ENCODE results near the gene CACNA2D4. TPM values are rescaled to one million over a fixed set of nuclear protein-coding genes. Genes with fewer than 3 reads are reported as not detected.
A peak's percentile ranks its signal among the peaks of the same experiment; 100 is the strongest.

The CACNA2D4 gene
- total and polyA plus RNA-seq, 2 of the 13 experiments (the other 11 are each of a cell fraction or from before 2014, with no cell fraction given): 14.2 to 136 TPM

- TF ChIP-seq, protein P1, sequence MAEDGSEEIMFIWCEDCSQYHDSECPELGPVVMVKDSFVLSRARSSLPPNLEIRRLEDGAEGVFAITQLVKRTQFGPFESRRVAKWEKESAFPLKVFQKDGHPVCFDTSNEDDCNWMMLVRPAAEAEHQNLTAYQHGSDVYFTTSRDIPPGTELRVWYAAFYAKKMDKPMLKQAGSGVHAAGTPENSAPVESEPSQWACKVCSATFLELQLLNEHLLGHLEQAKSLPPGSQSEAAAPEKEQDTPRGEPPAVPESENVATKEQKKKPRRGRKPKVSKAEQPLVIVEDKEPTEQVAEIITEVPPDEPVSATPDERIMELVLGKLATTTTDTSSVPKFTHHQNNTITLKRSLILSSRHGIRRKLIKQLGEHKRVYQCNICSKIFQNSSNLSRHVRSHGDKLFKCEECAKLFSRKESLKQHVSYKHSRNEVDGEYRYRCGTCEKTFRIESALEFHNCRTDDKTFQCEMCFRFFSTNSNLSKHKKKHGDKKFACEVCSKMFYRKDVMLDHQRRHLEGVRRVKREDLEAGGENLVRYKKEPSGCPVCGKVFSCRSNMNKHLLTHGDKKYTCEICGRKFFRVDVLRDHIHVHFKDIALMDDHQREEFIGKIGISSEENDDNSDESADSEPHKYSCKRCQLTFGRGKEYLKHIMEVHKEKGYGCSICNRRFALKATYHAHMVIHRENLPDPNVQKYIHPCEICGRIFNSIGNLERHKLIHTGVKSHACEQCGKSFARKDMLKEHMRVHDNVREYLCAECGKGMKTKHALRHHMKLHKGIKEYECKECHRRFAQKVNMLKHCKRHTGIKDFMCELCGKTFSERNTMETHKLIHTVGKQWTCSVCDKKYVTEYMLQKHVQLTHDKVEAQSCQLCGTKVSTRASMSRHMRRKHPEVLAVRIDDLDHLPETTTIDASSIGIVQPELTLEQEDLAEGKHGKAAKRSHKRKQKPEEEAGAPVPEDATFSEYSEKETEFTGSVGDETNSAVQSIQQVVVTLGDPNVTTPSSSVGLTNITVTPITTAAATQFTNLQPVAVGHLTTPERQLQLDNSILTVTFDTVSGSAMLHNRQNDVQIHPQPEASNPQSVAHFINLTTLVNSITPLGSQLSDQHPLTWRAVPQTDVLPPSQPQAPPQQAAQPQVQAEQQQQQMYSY (CRISPR knock-in tag; IDR thresholded peaks at IDR 0.05): peak; percentile 18; the same call in 1 of the 2 replicates
- TF ChIP-seq PRMT3 (CRISPR knock-in tag; IDR thresholded peaks at IDR 0.05; ENCODE audit: borderline replicate concordance, low read depth) (no peak), MIER2 (CRISPR knock-in tag; IDR thresholded peaks at IDR 0.05) (peak; percentile 84; the same call in 1 of the 2 replicates), ZNF441 (CRISPR knock-in tag; IDR thresholded peaks at IDR 0.05; ENCODE audit: borderline replicate concordance) (no peak), HOMEZ (CRISPR knock-in tag; IDR thresholded peaks at IDR 0.05; ENCODE audit: low read depth) (peak; percentile 58; the same call in 1 of the 2 replicates), ZNF280D (CRISPR knock-in tag; IDR thresholded peaks at IDR 0.05) (no peak), SAP130 (CRISPR knock-in tag; IDR thresholded peaks at IDR 0.05; ENCODE audit: low read depth) (peak; percentile 82), ARID2 (CRISPR knock-in tag; IDR thresholded peaks at IDR 0.05; ENCODE audit: borderline replicate concordance) (0 out of 2 replicates have a peak, but pooled peaks have one; percentile 26), HOXA5 (CRISPR knock-in tag; IDR thresholded peaks at IDR 0.05) (no peak), STAT5B (CRISPR knock-in tag; IDR thresholded peaks at IDR 0.05) (no peak), SOX6 (IDR thresholded peaks at IDR 0.05) (no peak), SOX6 (CRISPR knock-in tag; IDR thresholded peaks at IDR 0.05) (peak; percentile 50; the same call in 1 of the 2 replicates), AGO2 (optimal IDR thresholded peaks at IDR 0.05; ENCODE audit: low read depth, low read length) (no peak), ZGPAT (CRISPR knock-in tag; IDR thresholded peaks at IDR 0.05) (peak; percentile 62; the same call in 1 of the 2 replicates)
- TF ChIP-seq, protein P2, sequence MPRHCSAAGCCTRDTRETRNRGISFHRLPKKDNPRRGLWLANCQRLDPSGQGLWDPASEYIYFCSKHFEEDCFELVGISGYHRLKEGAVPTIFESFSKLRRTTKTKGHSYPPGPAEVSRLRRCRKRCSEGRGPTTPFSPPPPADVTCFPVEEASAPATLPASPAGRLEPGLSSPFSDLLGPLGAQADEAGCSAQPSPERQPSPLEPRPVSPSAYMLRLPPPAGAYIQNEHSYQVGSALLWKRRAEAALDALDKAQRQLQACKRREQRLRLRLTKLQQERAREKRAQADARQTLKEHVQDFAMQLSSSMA (CRISPR knock-in tag; IDR thresholded peaks at IDR 0.05): no peak
- TF ChIP-seq, protein P3, sequence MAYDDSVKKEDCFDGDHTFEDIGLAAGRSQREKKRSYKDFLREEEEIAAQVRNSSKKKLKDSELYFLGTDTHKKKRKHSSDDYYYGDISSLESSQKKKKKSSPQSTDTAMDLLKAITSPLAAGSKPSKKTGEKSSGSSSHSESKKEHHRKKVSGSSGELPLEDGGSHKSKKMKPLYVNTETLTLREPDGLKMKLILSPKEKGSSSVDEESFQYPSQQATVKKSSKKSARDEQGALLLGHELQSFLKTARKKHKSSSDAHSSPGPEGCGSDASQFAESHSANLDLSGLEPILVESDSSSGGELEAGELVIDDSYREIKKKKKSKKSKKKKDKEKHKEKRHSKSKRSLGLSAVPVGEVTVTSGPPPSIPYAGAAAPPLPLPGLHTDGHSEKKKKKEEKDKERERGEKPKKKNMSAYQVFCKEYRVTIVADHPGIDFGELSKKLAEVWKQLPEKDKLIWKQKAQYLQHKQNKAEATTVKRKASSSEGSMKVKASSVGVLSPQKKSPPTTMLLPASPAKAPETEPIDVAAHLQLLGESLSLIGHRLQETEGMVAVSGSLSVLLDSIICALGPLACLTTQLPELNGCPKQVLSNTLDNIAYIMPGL (CRISPR knock-in tag; IDR thresholded peaks at IDR 0.05; ENCODE audit: borderline replicate concordance in 1 of 2, low read depth in 1 of 2): 0 out of 4 replicates have a peak, but pooled peaks of 1 of the 2 experiments have one; percentile 31
Observed at GRCh38 chr12:1812650-1813302, 105.7 kb downstream of the CACNA2D4 start (continued).
